ENCODE measurements around the gene TMEM132E. TPM values are rescaled to one million over a fixed set of nuclear protein-coding genes. Genes with fewer than 3 reads are reported as not detected.

Gene TMEM132E
- total and polyA plus RNA-seq, 7 donors = 0.10 TPM; not detected in 6

- Histone ChIP-seq H3K4me3 (no peak overlapping the region), H3K36me3 (no peaks in the 10 kb centered on the region), H3K4me1 (no peaks in the 10 kb centered on the region), H3K9me3 (no peaks in the 10 kb centered on the region), H3K27me3 (peaks cover 0 to 23% (median 0%) of the 10 kb centered on the region in 3 donors), H3K27ac (no peak overlapping the region)
- 63 to 71% methylated on average over 3 of the region's 3 CpGs for WGBS, 2 donors
- no peak for TF ChIP-seq POLR2A (IDR thresholded peaks at IDR 0.05)
- TF ChIP-seq POLR2AphosphoS5 (IDR thresholded peaks at IDR 0.05) = no peak
- TF ChIP-seq CTCF (IDR thresholded peaks at IDR 0.05) = no peak
- no peak for DNase-seq
- intact Hi-C loops (cut with DNase I) = no loop called here
Measured at GRCh38 chr17:34644941-34645550, 65.7 kb downstream of the TMEM132E start.

DNA sequence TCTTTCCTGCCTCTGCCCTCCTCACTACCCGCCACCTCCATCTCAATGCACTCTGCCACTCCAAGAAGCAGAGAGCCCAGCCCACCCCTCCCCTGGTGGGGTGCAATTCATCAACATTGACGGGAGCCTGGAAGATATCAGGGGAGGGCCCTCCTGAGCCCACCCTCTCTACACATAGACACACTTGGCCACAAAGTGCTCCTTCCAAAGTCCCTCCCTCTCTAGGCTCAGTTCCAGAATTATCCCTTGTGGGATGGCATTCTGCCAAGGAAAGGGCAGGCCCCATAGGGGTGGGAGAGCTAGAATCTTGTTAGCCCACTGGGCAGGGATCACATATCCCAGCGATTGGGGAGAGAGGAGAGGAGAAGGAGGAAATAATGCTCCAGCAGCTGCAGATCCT is 66.2 kb downstream of the TMEM132E start:
- no peaks in the 10 kb centered on the region for H3K9me3 ChIP-seq
- H3K27me3 ChIP-seq = peaks cover 0 to 18% (median 0%) of the 10 kb centered on the region in 3 donors
- TF ChIP-seq POLR2AphosphoS5 (IDR thresholded peaks at IDR 0.05) (no peak), CTCF (IDR thresholded peaks at IDR 0.05) (no peak), EP300 (IDR thresholded peaks at IDR 0.05) (no peak), POLR2A (IDR thresholded peaks at IDR 0.05) (no peak)
- no peak overlapping the region for H3K27ac ChIP-seq
- no peak overlapping the region for H3K4me3 ChIP-seq
- intact Hi-C loops (cut with DNase I) = no loop called here
- H3K4me1 ChIP-seq = no peaks in the 10 kb centered on the region
- WGBS, 2 donors = 9 to 14% methylated on average over 3 of the region's 3 CpGs
- no peak for DNase-seq
- H3K36me3 ChIP-seq = no peaks in the 10 kb centered on the region

GRCh38 chr17:34647511-34647910 is 68.1 kb downstream of the TMEM132E start:
- intact Hi-C loops (cut with DNase I) = no loop called here
- 83 to 87% methylated on average over 3 of the region's 3 CpGs for WGBS, 2 donors

DNA sequence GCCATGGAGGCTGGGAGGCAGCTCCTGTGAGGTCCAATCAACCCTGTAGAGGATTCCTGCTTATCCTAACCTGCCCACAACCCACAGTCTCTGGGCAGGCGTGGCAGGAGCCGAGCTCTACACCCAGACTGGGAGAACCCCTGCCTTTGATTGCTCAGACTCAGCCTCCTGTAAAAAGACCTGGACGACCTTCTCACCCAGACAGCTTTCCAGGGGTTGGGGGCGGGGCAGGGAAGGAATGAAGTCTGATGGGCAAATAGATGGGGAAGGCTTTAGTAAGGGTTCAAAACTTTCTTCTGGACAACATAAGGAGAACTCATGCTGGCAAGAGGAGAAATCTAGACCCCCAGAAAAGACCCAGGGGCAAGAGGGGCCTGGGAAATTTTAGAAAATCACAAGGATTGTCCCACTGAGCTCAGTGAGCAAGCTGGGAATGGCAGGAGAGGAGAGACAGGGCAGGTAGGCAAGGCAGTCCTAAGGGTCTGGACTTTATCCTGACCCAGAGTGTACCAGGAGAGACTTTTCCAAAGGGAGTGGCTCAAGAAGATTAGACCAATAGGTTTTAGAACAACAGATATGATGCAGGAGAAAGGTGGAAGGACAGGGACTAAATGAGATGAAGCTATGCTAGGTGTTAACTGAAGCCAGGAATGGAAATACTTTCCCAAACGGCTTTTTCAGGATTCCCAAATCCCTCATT is 70.8 kb downstream of the TMEM132E start:
- Histone ChIP-seq H3K4me3 (no peak overlapping the region), H3K27me3 (peaks cover 0 to 30% (median 6%) of the 10 kb centered on the region in 3 donors), H3K36me3 (no peaks in the 10 kb centered on the region), H3K9me3 (no peaks in the 10 kb centered on the region), H3K27ac (no peak overlapping the region), H3K4me1 (no peaks in the 10 kb centered on the region)
- no peak for DNase-seq
- intact Hi-C loops (cut with DNase I) = no loop called here
- TF ChIP-seq POLR2AphosphoS5 (IDR thresholded peaks at IDR 0.05) (no peak), CTCF (IDR thresholded peaks at IDR 0.05) (no peak), EP300 (IDR thresholded peaks at IDR 0.05) (no peak), POLR2A (IDR thresholded peaks at IDR 0.05) (no peak)
- WGBS, 2 donors = 35 to 50% methylated on average over 5 of the region's 5 CpGs

More at GRCh38 chr17:34647511-34647910, 68.1 kb downstream of the TMEM132E start:
- Histone ChIP-seq H3K4me3 (no peak overlapping the region), H3K27me3 (peaks cover 0 to 22% (median 0%) of the 10 kb centered on the region in 3 donors), H3K4me1 (no peaks in the 10 kb centered on the region), H3K9me3 (no peaks in the 10 kb centered on the region), H3K27ac (no peak overlapping the region), H3K36me3 (no peaks in the 10 kb centered on the region)
- no peak for DNase-seq
- no peak for TF ChIP-seq CTCF (IDR thresholded peaks at IDR 0.05)
- no peak for TF ChIP-seq POLR2AphosphoS5 (IDR thresholded peaks at IDR 0.05)
- no peak for TF ChIP-seq EP300 (IDR thresholded peaks at IDR 0.05)
- no peak for TF ChIP-seq POLR2A (IDR thresholded peaks at IDR 0.05)
